Measurements from ENCODE around the gene TIAM1.

TIAM1 gene

DNA sequence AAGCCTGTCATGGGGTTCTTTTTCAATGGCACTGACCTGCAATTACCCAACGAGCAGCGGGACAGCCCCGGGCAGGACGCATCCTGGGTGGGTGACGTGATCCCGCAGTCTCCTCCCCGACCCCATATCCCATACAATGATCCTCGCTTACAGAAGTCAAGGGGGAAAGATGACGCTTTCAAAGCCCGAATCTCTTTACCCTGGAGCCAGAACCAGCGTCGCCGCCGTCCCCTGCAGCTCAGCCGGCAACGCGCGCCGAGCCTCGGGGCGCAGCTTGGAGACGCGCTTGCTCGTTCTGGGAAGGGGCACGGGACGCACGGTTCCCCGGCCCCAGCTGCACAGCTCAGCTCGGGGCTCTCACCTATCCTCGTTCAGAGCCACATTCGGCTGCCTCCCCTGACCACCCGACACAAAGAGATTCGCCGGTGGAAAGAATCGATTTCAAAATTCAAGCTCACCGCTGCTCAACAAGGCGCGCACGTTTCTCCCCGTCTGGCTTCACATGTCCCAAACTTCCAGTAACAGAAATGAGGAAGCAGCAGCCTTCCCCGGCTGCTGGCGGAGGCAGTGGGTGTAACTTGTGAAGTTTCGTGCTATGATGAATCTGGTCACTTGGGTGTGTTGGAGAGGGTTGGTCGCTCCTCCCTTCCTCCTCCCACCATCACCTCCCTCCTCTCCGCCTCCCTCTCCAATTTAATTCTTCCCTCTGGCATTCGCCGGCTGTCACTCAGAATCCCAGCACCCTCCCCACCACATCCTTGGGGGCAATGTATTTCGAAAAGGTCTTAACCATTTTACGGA is at the start of gene TIAM1:
Gene TIAM1, minus strand, starts transcription at position 582 of the 801 bp plus-strand sequence. CDS start 77,289 bp downstream, outside the sequence.
- no peak for DNase-seq

GRCh38 chr21:31387560-31388186 is 43.6 kb upstream of the TIAM1 start:
- DNase-seq: no peak

GRCh38 chr21:31386006-31386405 is 41.9 kb upstream of the TIAM1 start:
- DNase-seq: no peak

DNA sequence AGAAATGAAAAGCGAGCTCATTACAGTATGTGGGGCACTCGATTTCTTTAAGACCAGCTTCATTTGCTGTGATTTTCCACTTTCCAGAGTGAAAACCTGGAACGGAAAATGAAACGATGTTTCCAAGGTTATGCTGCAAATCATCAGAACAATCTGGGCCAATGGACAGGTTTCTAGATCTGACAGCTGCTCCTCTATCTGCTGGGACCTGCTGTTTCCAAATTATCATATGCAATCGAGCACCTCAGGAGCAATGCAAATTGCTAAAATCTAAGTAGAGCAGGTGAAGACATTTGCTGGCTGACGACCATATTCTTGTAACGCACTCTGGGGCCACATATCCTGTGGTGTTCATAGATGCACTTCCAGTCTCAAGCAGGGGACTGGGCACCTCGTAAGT is 39.7 kb upstream of the TIAM1 start:
- no peak for DNase-seq

DNA sequence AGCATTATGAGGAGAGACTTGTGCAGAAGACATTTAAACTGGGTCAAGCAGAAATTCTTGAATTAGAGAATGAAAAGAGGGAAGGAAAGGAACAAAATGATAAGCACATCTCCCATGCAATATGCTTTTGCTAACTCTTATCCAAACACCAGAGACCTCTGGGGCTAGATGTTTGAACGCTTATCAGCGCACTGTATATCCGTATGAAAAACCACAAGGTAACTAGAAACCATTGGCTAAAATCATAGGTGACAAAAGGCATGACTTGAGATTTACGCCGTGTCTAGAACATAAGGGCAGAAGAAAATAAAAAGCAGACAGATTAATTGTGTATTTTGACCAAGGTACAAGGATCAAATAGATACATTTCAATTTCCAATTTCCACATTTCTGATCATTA is 38.0 kb upstream of the TIAM1 start:
- DNase-seq: no peak

DNA sequence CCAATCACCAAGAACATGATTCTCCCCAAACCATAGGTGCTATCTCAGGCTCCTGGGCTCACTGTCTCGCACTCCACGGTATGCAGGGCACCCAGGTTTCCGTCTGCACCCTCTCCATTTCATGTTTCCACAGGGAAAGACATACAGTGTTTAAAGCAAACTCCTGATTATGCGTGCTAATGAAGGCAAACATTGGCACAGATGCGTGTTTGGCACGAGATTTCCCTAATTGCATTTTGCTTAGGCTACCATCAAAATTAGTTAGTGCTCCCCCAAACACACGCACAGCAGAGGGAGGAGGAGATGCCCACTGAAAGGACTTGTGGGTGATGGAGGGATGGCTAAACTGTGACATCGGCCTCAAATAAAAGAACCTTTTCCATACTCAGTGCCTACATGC is 32.2 kb upstream of the TIAM1 start:
- DNase-seq: no peak

- no peak for DNase-seq
Observed at GRCh38 chr21:31374395-31374794, 30.3 kb upstream of the TIAM1 start.

- DNase-seq: no peak
Observed at GRCh38 chr21:31372471-31372765, 28.4 kb upstream of the TIAM1 start.

DNA sequence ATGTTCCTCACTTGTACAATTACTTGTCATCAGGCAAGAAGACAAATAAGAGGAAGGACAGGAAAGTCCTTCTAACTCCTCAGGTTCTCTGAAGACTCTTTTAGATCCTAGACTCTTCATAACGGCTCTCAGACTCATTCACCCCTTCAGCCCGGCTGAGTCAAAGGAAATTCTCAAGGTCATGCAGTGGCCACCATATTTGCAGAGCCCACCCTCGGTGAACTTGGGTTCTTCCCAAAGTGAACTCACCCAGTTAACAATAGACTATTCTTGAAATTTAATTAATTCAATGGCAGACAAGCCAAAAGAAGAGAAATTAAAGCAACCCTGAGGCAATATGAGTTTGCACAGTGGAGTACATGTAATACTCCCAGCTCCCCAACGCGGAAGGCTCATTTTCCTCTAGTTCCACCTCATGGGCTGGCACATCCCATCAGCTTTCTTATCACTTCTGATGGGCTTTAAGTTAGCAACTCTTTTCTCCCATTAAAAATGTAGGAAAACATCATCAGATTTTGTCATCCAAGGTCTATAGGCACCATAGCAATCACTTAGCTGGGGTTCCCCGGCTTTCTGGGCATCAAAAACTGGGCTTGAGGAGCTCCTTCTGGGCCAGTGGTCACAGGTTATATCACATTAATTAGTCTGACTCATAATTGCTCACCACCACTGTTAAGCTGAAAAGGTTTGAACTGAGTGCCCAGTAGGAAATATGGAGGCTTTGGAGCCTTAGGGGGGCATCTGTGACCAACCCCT is 27.8 kb upstream of the TIAM1 start:
- no peak for DNase-seq

DNA sequence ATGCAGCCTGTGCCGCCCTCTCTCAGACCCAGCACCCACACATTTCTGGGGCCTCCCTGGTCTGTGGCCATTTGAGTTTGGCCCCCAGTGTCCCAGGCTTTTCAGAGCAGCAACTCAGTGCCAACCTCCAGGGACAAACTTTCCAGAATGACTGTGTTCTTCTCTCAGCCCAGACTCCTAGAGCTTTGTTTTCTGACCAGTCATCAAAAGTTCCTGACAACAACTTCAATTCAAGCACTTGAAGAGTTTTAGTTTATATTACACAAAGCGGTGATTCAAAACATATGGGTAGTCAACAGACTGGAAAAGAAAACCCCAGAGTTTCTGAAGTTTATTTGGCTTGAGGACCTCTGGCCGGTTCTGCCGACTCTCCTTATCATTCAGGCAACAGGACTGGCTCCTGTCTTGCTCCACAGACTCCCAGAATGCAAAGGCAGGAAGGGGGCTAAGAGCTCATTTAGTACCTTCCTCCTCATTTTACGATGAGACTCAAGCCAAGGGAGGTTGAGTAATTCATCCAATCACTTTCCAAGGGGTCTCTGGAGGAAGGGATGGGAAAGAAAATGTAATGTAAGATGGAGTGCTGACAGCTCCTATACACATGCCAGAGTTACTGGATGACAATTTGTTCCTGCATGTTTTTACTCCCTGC is 27.0 kb upstream of the TIAM1 start:
- DNase-seq: no peak

DNA sequence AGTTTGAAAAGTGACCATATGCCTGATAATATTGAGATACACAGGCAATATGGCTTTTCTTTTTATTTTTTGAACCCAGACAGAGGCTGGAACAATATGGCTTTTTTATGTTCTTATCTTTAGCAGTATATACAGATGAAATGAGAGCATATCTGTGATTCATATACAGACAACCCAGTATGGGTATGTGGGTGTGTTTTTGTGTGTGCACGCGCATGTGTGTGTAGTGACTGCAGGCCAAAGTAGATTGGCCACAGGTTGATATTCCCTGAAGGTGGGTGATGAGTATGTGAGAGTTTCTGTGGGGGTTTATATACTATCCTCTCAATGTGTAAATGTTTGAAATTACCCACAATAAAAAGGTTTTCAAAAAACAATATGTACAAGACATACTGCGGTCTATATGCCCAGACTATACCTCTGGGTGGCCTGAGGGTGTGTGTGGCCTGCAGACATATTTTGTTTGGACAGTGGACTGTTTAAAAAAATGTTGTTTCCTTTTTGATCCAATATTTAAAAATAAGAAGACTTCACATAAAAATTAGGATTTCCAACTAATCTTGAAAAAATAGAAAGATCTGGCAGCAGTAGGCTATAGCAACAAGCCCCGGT is 26.3 kb upstream of the TIAM1 start:
- no peak for DNase-seq

- DNase-seq: no peak
Observed at GRCh38 chr21:31368361-31368760, 24.3 kb upstream of the TIAM1 start.

GRCh38 chr21:31367801-31368200 is 23.7 kb upstream of the TIAM1 start:
- DNase-seq: no peak

DNA sequence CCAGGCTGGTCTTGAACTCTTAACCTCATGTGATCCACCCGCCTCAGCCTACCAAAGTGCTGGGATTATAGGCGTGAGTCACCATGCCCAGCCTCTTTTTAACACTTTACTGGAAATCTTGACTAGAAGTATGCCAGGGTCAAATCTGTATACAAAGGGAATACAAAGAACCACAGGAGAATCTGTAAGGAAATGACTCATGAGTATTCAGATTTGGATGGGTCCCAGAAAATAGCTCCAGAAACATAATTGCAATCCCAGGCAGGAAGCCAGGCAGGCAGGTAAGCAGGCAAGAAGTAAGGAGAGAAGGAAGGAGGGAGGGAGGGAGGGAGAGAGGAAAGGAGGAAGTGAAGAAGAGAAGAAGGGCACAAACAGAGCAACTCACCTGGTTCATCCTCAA is 22.8 kb upstream of the TIAM1 start:
- no peak for DNase-seq

DNA sequence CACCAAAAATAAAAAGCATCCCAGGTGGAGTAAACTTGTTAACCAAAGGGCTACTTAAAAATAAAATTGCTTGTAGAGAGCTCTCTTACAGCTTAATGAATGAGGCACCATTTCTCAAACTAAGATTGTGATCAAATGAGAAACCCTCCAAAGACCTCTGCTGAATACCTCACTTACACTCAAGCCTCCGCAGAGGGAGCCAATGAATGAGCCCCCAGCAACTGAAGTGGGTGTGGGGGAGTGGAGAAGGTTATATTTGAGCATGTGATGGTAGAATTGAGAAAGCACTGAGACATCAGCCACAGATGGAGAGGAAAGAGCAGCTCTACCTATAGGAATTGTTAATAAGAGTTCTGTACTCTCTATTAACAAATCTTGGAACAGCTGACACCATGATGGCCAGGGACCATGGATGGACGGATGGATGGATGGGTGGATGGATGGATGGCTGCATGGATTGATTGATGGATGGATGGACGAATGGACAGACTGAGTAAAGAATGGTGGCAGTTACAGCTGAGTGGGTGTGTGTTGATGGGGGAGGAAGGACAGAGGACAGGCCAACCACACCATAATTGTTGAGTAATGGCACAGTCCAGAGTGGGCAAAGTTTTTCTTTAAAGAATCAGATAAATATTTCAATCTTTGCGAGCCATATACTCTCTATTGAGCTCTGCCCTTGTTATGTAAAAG is 20.3 kb upstream of the TIAM1 start:
- no peak for DNase-seq

DNA sequence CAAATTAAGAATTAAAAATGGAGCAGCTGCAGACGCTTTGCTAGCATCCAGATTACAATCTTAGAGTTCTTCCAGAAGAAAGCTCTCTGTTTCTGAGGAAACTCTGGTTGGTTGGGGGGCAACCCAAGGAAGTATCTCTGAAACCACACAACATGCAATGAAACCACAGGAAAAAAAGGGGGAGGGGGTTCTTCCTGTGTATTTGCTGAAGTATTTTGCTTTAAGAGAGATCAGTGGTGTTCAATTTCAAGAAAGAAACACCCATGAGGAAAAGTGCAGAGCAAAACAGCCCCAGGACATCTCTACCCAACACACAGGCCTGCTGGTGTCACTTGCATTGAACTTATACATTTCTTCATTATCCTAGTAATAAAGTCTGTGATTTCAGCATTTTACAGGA is 19.7 kb upstream of the TIAM1 start:
- no peak for DNase-seq

- no peak for DNase-seq
Observed at GRCh38 chr21:31360717-31361116, 16.7 kb upstream of the TIAM1 start.

DNA sequence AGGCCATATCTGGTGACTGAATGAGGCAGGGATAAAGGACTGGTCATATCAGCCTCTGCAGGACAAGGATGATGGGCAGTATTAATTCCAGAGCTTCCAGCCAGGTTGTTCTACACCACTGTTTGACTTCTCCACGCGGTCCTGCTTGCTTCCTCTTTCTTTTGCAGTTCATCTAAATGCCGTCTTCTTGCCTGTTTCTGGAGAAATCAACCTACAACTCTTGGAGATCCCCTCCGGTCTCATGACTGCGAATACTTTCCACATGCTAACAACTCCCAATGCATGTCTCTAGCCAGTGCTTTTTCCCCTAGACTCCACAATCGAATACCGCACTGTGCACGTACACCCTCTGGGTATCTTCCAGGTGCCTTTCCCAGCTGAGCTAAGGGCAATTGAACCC is 14.1 kb upstream of the TIAM1 start:
- DNase-seq: no peak

- no peak for DNase-seq
Observed at GRCh38 chr21:31356440-31356839, 12.4 kb upstream of the TIAM1 start.

- DNase-seq: peak; percentile 43 to 79 (median 51)
Observed at GRCh38 chr21:31354604-31355443, 10.8 kb upstream of the TIAM1 start.

- DNase-seq: no peak
Observed at GRCh38 chr21:31354122-31354521, 10.1 kb upstream of the TIAM1 start.

GRCh38 chr21:31352836-31353235 is 8.8 kb upstream of the TIAM1 start:
- DNase-seq: no peak
